ENCODE data around the gene FRS3. TPM values are rescaled to one million over a fixed set of nuclear protein-coding genes. Genes with fewer than 3 reads are reported as not detected.

The FRS3 gene
- total and polyA plus RNA-seq, 2 of the 13 experiments (the other 11 are each of a cell fraction or from before 2014, with no cell fraction given) = 3.0 to 7.4 TPM

DNA sequence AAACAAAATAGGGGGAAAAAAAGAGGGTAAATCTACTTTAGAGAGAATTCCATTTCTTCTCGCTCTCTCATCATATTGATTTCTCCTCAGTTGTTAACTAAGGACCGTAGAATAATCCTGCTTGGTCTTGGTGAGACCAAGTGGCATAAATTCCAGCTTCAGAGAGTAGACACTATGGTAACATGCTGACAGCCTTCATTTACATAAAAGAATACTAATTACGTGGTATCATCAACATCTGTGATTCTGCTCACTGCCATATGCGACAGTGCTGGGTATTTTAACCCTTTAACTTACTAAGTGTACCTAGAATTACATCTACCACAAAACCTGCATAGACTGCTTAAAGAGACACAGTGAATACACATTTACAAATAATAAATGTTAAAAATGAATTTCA, 34.9 kb upstream of the FRS3 start (continued):
- no peak for TF ChIP-seq RORA (CRISPR knock-in tag; IDR thresholded peaks at IDR 0.05)
- no peak for TF ChIP-seq ZFP36L1 (CRISPR knock-in tag; IDR thresholded peaks at IDR 0.05)
- TF ChIP-seq, protein P1, sequence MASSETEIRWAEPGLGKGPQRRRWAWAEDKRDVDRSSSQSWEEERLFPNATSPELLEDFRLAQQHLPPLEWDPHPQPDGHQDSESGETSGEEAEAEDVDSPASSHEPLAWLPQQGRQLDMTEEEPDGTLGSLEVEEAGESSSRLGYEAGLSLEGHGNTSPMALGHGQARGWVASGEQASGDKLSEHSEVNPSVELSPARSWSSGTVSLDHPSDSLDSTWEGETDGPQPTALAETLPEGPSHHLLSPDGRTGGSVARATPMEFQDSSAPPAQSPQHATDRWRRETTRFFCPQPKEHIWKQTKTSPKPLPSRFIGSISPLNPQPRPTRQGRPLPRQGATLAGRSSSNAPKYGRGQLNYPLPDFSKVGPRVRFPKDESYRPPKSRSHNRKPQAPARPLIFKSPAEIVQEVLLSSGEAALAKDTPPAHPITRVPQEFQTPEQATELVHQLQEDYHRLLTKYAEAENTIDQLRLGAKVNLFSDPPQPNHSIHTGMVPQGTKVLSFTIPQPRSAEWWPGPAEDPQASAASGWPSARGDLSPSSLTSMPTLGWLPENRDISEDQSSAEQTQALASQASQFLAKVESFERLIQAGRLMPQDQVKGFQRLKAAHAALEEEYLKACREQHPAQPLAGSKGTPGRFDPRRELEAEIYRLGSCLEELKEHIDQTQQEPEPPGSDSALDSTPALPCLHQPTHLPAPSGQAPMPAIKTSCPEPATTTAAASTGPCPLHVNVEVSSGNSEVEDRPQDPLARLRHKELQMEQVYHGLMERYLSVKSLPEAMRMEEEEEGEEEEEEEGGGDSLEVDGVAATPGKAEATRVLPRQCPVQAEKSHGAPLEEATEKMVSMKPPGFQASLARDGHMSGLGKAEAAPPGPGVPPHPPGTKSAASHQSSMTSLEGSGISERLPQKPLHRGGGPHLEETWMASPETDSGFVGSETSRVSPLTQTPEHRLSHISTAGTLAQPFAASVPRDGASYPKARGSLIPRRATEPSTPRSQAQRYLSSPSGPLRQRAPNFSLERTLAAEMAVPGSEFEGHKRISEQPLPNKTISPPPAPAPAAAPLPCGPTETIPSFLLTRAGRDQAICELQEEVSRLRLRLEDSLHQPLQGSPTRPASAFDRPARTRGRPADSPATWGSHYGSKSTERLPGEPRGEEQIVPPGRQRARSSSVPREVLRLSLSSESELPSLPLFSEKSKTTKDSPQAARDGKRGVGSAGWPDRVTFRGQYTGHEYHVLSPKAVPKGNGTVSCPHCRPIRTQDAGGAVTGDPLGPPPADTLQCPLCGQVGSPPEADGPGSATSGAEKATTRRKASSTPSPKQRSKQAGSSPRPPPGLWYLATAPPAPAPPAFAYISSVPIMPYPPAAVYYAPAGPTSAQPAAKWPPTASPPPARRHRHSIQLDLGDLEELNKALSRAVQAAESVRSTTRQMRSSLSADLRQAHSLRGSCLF (CRISPR knock-in tag; IDR thresholded peaks at IDR 0.05; ENCODE audit: borderline replicate concordance) = no peak

DNA sequence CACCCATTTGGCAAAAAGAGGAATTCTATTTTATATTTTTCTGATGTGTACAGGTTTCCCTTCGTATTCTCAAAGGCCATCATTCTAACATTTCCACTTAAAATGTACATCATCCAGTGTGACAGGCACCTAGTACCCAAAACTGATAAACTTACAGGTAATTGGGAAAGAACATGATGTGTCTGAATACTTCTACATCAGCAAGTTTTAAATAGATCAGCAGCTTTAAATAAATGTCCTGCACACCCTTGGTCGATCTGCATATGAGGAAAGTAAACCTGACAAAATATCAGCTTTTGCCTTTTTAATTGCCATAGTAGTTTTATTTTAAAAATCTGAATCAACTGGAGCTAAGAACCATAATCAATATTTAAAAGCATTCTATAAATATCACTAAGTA, 34.3 kb upstream of the FRS3 start:
- ChIA-PET CTCF (ENCODE audit: low intra/inter-chr PET ratio, low total read pairs) (no interaction called here), POLR2A (no interaction called here)

More for the DNA sequence above, 34.3 kb upstream of the FRS3 start:
- H3K4me3 ChIP-seq (replicated peaks in 1 of 3; ENCODE audit: insufficient read depth in 1 of 3, low read depth in 2 of 3, low read length in 3 of 3) = no peak overlapping the region
- no peaks in the 10 kb centered on the region for H3K27me3 ChIP-seq (ENCODE audit: control insufficient read depth in 1 of 2, insufficient read depth in 2 of 2, low read length in 2 of 2)
- H3K79me2 ChIP-seq (ENCODE audit: insufficient read depth, low read length) = no peaks in the 10 kb centered on the region
- no TSS peak for BruUV-seq (replicated peaks)
- 84% methylated on average over 2 of the region's 2 CpGs for WGBS (ENCODE audit: low lambda C conversion rate)
- no peak overlapping the region for H2AFZ ChIP-seq (ENCODE audit: low read length)
- no peaks in the 10 kb centered on the region for H4K20me1 ChIP-seq (ENCODE audit: insufficient read depth, low read length)
- H3K9ac ChIP-seq (ENCODE audit: insufficient read depth, low read depth, low read length) = no peak overlapping the region
- DNase-seq (ENCODE audit: low spot score) (no peak), ATAC-seq (no peak), FAIRE-seq (no peak)
- no peaks in the 10 kb centered on the region for H3K4me1 ChIP-seq (ENCODE audit: insufficient read depth, low read length)
- no peaks in the 10 kb centered on the region for H3K36me3 ChIP-seq (replicated peaks in 1 of 2; ENCODE audit: control insufficient read depth in 1 of 2, insufficient read depth in 2 of 2, low read length in 2 of 2)
- intact Hi-C loops (cut with micrococcal nuclease; ENCODE audit: unreplicated experiment) (no loop called here), in situ Hi-C loops (cut with HindIII; ENCODE audit: extremely low pct_ligation_motif_present, low pct_unique_long_range_greater_than_20kb) (no loop called here)
- TF ChIP-seq DZIP1 (CRISPR knock-in tag; IDR thresholded peaks at IDR 0.05) = no peak
- TF ChIP-seq MAFK (conservative IDR thresholded peaks at IDR 0.05 in 1 of 2, IDR thresholded peaks at IDR 0.05 in 1 of 2; ENCODE audit: low read length in 2 of 2) = peak in 1 of 2 experiments; percentile 59; a peak in 3 of 4 replicates
- no peak for TF ChIP-seq ZNF281 (CRISPR knock-in tag; IDR thresholded peaks at IDR 0.05; ENCODE audit: borderline replicate concordance)
- TF ChIP-seq MAFF (IDR thresholded peaks at IDR 0.05; ENCODE audit: low read depth, low read length) = 0 out of 2 replicates have a peak, but pooled peaks have one; percentile 22
- no peak for TF ChIP-seq ZNF44 (CRISPR knock-in tag; IDR thresholded peaks at IDR 0.05)
- H3K9me3 ChIP-seq (ENCODE audit: low read length) = no peaks in the 10 kb centered on the region
- H3K27ac ChIP-seq (ENCODE audit: extremely low read length, insufficient read depth, low read length) = no peak overlapping the region
- H3K4me2 ChIP-seq (ENCODE audit: low read depth, low read length) = no peak overlapping the region
